DOHH2 (cell line): ENCODE measurements around the gene TMEM151B.

ENCODE experiments used
- H3F3A ChIP-seq: fragments of 200-600 bp; sonication (generic), shearing (Covaris generic); 2 replicates; pipeline ENCODE4 v1.6.0; 2016; ENCODE audit warnings: antibody characterized with exemption, mild to moderate bottlenecking; ENCODE audit not compliant: control insufficient read depth, insufficient read depth
- H3K27ac ChIP-seq: fragments of 200-600 bp; sonication (generic); 2 replicates; pipeline ENCODE4 v1.5.1; 2014; ENCODE audit warnings: low read depth, mild to moderate bottlenecking, low read length, moderate library complexity
- H3K27me3 ChIP-seq: fragments of 200-600 bp; sonication (generic); 2 replicates; pipeline ENCODE4 v1.6.1; 2014; ENCODE audit warnings: mild to moderate bottlenecking, low read length, mixed read lengths; ENCODE audit not compliant: control insufficient read depth
- H3K36me3 ChIP-seq: fragments of 200-600 bp; sonication (generic); 2 replicates; pipeline ENCODE4 v1.6.1; 2014; ENCODE audit warnings: mild to moderate bottlenecking, low read length, moderate library complexity, mixed read lengths; ENCODE audit not compliant: control insufficient read depth
- H3K4me1 ChIP-seq: fragments of 200-600 bp; sonication (generic); 2 replicates; pipeline ENCODE4 v1.6.1; 2014; ENCODE audit warnings: mild to moderate bottlenecking, low read length, mixed read lengths; ENCODE audit not compliant: control insufficient read depth
- H3K4me2 ChIP-seq: fragments of 200-600 bp; sonication (generic); 2 replicates; pipeline ENCODE4 v1.6.0; 2014; ENCODE audit warnings: mild to moderate bottlenecking, low read length, moderate library complexity
- H3K4me3 ChIP-seq: fragments of 200-600 bp; sonication (generic); 2 replicates; pipeline ENCODE4 v1.5.1; 2014; ENCODE audit warnings: mild to moderate bottlenecking, low read length, mixed read lengths
- H3K79me2 ChIP-seq: fragments of 200-600 bp; sonication (generic); 2 replicates; pipeline ENCODE4 v1.6.1; 2014; ENCODE audit warnings: mild to moderate bottlenecking, low read length, mixed read lengths; ENCODE audit not compliant: control insufficient read depth
- H3K9me2 ChIP-seq: fragments of 200-600 bp; sonication (generic); replicated peaks from 2 replicates; pipeline ENCODE4 v1.6.1; 2014; ENCODE audit warnings: mild to moderate bottlenecking, low read length, mixed read lengths; ENCODE audit not compliant: control insufficient read depth
- H3K9me3 ChIP-seq: fragments of 200-600 bp; sonication (generic); 2 replicates; pipeline ENCODE4 v1.6.1; 2014; ENCODE audit warnings: antibody characterized with exemption, low read length, mixed read lengths; ENCODE audit not compliant: control insufficient read depth, insufficient read depth
- H4K20me1 ChIP-seq: fragments of 200-600 bp; sonication (generic); 2 replicates; pipeline ENCODE4 v1.6.0; 2014; ENCODE audit warnings: low read depth, mild to moderate bottlenecking, antibody characterized with exemption, low read length, moderate library complexity; ENCODE audit not compliant: control insufficient read depth, insufficient read depth
- CTCF ChIP-seq: fragments of 200-600 bp; sonication (generic); IDR thresholded peaks from one replicate; pipeline ENCODE4 v1.5.1; 2014; ENCODE audit warnings: antibody characterized with exemption, mild to moderate bottlenecking, low read depth, low read length; ENCODE audit not compliant: poor library complexity, severe bottlenecking
- EZH2phosphoT487 ChIP-seq: fragments of 200-600 bp; sonication (generic); IDR thresholded peaks from 2 replicates; pipeline ENCODE4 v1.6.1; 2017; ENCODE audit warnings: borderline replicate concordance, mild to moderate bottlenecking, antibody characterized with exemption, low read length, moderate library complexity, mixed read lengths

TMEM151B gene

GRCh38 chr6:44260451-44261297 lies 9.6 kb upstream of the TMEM151B start:
- Histone ChIP-seq H3K79me2 (peaks cover 54% of the 10 kb centered on the region), H3K36me3 (peaks cover 73% of the 10 kb centered on the region), H3K4me3 (no peak overlapping the region), H3K4me1 (peaks cover 64% of the 10 kb centered on the region), H3K4me2 (peak overlapping the region; percentile 90; the same call in 1 of the 2 replicates), H3K27me3 (no peaks in the 10 kb centered on the region), H3K9me3 (no peaks in the 10 kb centered on the region), H4K20me1 (no peaks in the 10 kb centered on the region), H3F3A (peaks cover 31% of the 10 kb centered on the region), H3K9me2 (no peaks in the 10 kb centered on the region), H3K27ac (peak overlapping the region; percentile 0; the same call in 1 of the 2 replicates)
- TF ChIP-seq CTCF (no peak), EZH2phosphoT487 (no peak)

- H3K27ac ChIP-seq, result 0 out of 2 replicates have a peak overlapping the region, but pooled peaks have one; percentile 0
- H3K36me3 ChIP-seq, result peaks cover 72% of the 10 kb centered on the region
- H3K4me3 ChIP-seq, result no peak overlapping the region
- H3K4me1 ChIP-seq, result peaks cover 64% of the 10 kb centered on the region
- peak overlapping the region; percentile 90 for H3K4me2 ChIP-seq
- TF ChIP-seq CTCF (no peak), EZH2phosphoT487 (no peak)
- H3K9me3 ChIP-seq, result no peaks in the 10 kb centered on the region
- H3F3A ChIP-seq, result peaks cover 23% of the 10 kb centered on the region
- H3K9me2 ChIP-seq, result no peaks in the 10 kb centered on the region
- H3K79me2 ChIP-seq, result peaks cover 48% of the 10 kb centered on the region
- no peaks in the 10 kb centered on the region for H4K20me1 ChIP-seq
- no peaks in the 10 kb centered on the region for H3K27me3 ChIP-seq
These were observed 8.7 kb upstream of the TMEM151B start for GRCh38 chr6:44261581-44261980.

- H4K20me1 ChIP-seq, result no peaks in the 10 kb centered on the region
- peaks cover 67% of the 10 kb centered on the region for H3K4me1 ChIP-seq
- H3K4me3 ChIP-seq, result peak overlapping the region; percentile 86
- peak overlapping the region; percentile 93 for H3K27ac ChIP-seq
- H3K79me2 ChIP-seq, result peaks cover 42% of the 10 kb centered on the region
- H3K9me2 ChIP-seq, result no peaks in the 10 kb centered on the region
- no peaks in the 10 kb centered on the region for H3K27me3 ChIP-seq
- peaks cover 25% of the 10 kb centered on the region for H3F3A ChIP-seq
- TF ChIP-seq EZH2phosphoT487, result no peak
- no peak for TF ChIP-seq CTCF
- H3K36me3 ChIP-seq, result peaks cover 69% of the 10 kb centered on the region
- H3K9me3 ChIP-seq, result no peaks in the 10 kb centered on the region
- peak overlapping the region; percentile 90 for H3K4me2 ChIP-seq
These were observed 7.5 kb upstream of the TMEM151B start for GRCh38 chr6:44262467-44263353.
